Right atrium auricular region (tissue), 2 donors: ENCODE measurements around the gene GTPBP4. TPM values are rescaled to one million over a fixed set of nuclear protein-coding genes. Genes with fewer than 3 reads are reported as not detected.

Experiments used
- DNase-seq: peaks from one replicate; pipeline ENCODE4 v3.0.0-alpha.2; 2019; ENCODE audit warnings: low spot score
- H3K27ac ChIP-seq, 2 donors: fragments of 200-600 bp; sonication (generic); 1 replicate in 1 of 2; 2 replicates in 1 of 2; pipeline ENCODE4 v1.5.1; 2016 to 2019
- H3K27me3 ChIP-seq, 2 donors: fragments of 200-600 bp; sonication (generic); one replicate each; pipeline versions ENCODE4 v1.5.1 to v1.6.0; 2017 to 2019
- H3K36me3 ChIP-seq: fragments of 200-600 bp; sonication (generic); one replicate; pipeline ENCODE4 v1.5.1; 2016
- H3K4me1 ChIP-seq, 2 donors: fragments of 200-600 bp; sonication (generic); one replicate each; pipeline versions ENCODE4 v1.5.1 to v1.6.0; 2017 to 2019
- H3K4me3 ChIP-seq, 2 donors: fragments of 200-600 bp; sonication (generic); 1 replicate in 1 of 2; 2 replicates in 1 of 2; pipeline ENCODE4 v1.5.1; 2017 to 2019; ENCODE audit warnings: mild to moderate bottlenecking in 1 of 2, moderate library complexity in 1 of 2
- H3K9me3 ChIP-seq, 2 donors: fragments of 200-600 bp; sonication (generic); one replicate each; pipeline ENCODE4 v1.5.1; 2019
- total RNA-seq, 2 donors: library from RNA; depleted of rRNA; stranded (reverse); fragments of >200 nt; gene quantifications; one replicate each; pipeline ENCODE4 v1.1.0, GENCODE V29; 2016
- TF ChIP-seq, protein P1 (sequence below), 2 donors: fragments of 200-600 bp; sonication (generic); IDR thresholded peaks; one replicate each; pipeline ENCODE4 v1.5.1; 2019; ENCODE audit warnings: antibody characterized with exemption in 2 of 2

Gene GTPBP4
- total RNA-seq, 2 donors from 2014 or later, result 14.4 to 14.6 TPM

DNA sequence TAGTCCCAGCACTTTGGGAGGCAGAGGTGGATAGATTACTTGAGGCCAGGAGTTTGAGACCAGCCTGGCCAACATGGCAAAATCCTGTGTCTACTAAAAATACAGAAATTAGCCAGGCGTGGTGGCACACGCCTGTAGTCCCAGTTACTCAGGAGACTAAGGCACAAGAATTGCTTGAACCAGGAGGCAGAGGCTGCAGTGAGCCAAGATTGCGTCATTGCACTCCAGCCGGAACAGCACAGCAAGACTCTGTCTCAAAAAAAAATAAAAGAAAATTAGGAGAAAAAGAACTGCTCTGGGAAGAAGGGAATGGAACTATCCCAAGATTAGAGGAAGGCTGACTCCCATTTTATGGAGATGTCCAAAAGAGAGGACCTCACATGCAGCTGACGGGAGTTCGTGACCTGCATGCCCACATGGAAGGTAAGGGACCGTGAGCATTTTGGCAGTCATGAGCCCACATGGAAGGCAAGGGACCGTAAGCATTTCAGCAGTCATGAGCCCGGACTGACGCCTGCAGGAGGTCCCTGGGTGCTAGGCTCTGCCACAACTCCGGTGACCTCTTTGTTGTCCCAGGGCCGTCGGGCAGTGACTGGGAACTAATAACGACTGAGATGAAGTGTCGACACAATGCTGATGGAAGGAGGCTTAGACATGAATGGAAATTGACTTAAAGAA is 18.6 kb upstream of the GTPBP4 start:
- Histone ChIP-seq H3K27ac (no peak overlapping the region), H3K4me3 (no peak overlapping the region), H3K9me3 (no peaks in the 10 kb centered on the region), H3K27me3 (no peaks in the 10 kb centered on the region), H3K4me1 (no peaks in the 10 kb centered on the region), H3K36me3 (no peaks in the 10 kb centered on the region)
- TF ChIP-seq, protein P1, sequence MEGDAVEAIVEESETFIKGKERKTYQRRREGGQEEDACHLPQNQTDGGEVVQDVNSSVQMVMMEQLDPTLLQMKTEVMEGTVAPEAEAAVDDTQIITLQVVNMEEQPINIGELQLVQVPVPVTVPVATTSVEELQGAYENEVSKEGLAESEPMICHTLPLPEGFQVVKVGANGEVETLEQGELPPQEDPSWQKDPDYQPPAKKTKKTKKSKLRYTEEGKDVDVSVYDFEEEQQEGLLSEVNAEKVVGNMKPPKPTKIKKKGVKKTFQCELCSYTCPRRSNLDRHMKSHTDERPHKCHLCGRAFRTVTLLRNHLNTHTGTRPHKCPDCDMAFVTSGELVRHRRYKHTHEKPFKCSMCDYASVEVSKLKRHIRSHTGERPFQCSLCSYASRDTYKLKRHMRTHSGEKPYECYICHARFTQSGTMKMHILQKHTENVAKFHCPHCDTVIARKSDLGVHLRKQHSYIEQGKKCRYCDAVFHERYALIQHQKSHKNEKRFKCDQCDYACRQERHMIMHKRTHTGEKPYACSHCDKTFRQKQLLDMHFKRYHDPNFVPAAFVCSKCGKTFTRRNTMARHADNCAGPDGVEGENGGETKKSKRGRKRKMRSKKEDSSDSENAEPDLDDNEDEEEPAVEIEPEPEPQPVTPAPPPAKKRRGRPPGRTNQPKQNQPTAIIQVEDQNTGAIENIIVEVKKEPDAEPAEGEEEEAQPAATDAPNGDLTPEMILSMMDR (IDR thresholded peaks at IDR 0.05), result no peak
- no peak for DNase-seq

DNA sequence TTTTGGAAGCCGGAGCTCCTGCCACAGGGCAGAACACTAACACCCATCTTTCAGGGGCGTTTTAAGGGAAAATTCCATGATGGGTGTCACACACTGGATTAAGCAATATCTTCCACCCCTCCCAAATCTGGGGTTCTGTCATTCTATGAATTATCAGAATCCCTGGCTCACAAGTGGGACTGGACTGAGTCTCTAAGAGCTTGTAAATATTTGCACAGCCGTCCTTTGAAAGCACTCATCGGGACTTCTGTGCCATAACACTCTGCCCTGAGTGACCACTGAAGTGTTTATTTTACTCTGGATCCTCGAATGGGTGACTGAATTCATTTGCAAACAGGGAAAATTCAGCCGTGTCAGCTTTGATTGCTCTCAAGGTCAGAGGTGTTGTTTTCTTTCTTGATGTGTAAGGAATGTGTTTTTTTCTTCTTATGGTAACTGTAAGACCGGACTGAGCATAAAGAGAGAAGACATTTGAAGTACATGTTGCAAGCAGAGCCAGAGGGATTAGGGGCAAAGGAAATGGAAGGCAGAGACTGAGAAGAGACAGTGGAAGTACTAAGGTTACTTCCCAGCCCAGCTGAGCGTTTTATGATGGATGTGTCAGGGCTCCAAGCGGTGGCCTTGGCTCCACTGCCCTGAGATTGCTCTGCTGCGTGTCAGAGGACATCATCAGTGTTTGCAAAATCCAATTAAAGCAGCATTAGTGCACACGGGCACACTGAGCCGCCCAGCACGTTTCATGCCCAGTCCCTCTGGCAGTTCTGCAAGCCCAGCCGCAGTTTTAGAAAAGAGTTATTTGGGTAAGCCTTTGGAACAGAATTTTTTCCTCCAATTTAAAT is 17.7 kb upstream of the GTPBP4 start:
- H3K9me3 ChIP-seq, result no peaks in the 10 kb centered on the region
- H3K4me1 ChIP-seq, result no peaks in the 10 kb centered on the region
- H3K4me3 ChIP-seq, result no peak overlapping the region
- H3K27me3 ChIP-seq, result no peaks in the 10 kb centered on the region
- H3K27ac ChIP-seq, result no peak overlapping the region
- TF ChIP-seq, protein P1 (IDR thresholded peaks at IDR 0.05), result no peak
- DNase-seq, result no peak
- no peaks in the 10 kb centered on the region for H3K36me3 ChIP-seq

DNA sequence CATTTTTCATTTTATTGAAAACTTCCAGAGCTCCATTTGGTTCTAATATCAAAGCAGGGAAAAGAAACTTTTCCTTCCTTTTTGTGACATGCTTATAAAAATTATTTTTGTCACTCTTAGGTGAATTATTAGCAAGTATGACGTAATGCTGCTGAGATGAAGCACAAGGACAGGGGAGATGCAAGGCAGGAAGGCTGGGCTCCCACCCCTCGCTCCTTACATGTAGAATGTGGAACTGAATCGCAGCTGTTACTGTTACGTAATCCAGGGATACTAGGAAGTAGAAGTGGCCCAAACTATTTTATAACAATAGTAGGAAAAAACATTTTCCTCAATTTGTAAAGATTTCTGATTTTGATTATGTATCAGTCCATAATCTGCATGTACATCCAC is 17.1 kb upstream of the GTPBP4 start:
- H3K27ac ChIP-seq, result no peak overlapping the region
- DNase-seq, result peak; percentile 63
- H3K36me3 ChIP-seq, result no peaks in the 10 kb centered on the region
- H3K27me3 ChIP-seq, result no peaks in the 10 kb centered on the region
- H3K4me1 ChIP-seq, result no peaks in the 10 kb centered on the region
- no peaks in the 10 kb centered on the region for H3K9me3 ChIP-seq
- TF ChIP-seq, protein P1 (IDR thresholded peaks at IDR 0.05), result no peak
- no peak overlapping the region for H3K4me3 ChIP-seq

DNA sequence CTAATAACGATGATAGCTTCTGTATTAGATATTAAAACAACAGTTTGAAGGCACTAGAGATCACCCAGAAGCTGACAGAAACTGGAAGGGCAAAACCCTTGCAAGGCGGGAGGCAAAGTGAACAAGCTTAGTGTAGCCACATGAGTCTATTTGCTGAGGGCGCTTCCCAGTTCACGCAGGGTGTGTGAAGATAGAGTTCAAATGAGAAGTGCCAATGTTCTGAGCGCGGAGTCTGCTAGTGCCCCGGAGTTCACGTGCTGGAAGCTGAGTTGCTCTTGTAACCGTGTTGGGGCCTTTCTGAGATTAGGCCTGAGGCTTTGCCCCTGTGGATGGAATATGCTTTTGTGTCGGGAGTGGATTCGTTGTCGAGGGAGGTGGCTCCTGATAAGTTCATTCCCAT is 16.6 kb upstream of the GTPBP4 start:
- TF ChIP-seq, protein P1 (IDR thresholded peaks at IDR 0.05), result no peak
- no peak for DNase-seq
- Histone ChIP-seq H3K27me3 (no peaks in the 10 kb centered on the region), H3K36me3 (no peaks in the 10 kb centered on the region), H3K4me3 (no peak overlapping the region), H3K9me3 (no peaks in the 10 kb centered on the region), H3K27ac (no peak overlapping the region), H3K4me1 (no peaks in the 10 kb centered on the region)

DNA sequence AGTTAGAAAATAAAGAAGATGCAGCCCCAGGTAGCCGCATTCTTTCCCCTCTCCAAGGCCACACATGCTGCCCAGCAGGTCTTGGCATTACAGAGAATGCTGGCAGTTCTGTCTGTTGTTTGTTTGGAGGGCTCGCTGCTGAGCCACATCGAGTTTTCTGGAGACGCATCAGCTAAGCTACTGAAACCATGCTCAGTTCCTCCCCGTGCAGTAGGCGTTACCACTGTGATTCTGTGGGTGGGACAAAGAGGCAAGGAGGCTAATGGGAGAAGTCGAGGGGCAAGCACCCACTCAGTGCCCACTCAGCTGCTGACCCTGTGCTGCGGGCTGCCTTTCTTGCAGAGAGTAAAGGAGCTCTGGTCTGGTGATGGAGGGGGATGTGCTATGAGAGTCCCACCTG is 15.5 kb upstream of the GTPBP4 start:
- Histone ChIP-seq H3K4me1 (no peaks in the 10 kb centered on the region), H3K4me3 (no peak overlapping the region), H3K27me3 (no peaks in the 10 kb centered on the region), H3K9me3 (no peaks in the 10 kb centered on the region), H3K36me3 (no peaks in the 10 kb centered on the region), H3K27ac (no peak overlapping the region)
- TF ChIP-seq, protein P1 (IDR thresholded peaks at IDR 0.05), result no peak
- DNase-seq, result no peak
